Fibroblast of gingiva (primary cell): ENCODE measurements around the gene RAPSN.
A peak's percentile ranks its signal among the peaks of the same experiment; 100 is the strongest.

Source experiments
- DNase-seq: peaks from one replicate; pipeline ENCODE4 v3.0.0-alpha.2; 2011; ENCODE audit warnings: low read depth

The RAPSN gene

GRCh38 chr11:47464483-47464882 is 15.5 kb upstream of the RAPSN start:
- DNase-seq = no peak

GRCh38 chr11:47461876-47462275 is 12.9 kb upstream of the RAPSN start:
- DNase-seq = no peak

GRCh38 chr11:47460571-47461235 is 11.8 kb upstream of the RAPSN start:
- DNase-seq = no peak

- DNase-seq = peak; percentile 80
Observed at GRCh38 chr11:47454258-47454671, 5.3 kb upstream of the RAPSN start.

GRCh38 chr11:47453365-47453764 is 4.4 kb upstream of the RAPSN start:
- DNase-seq = no peak

- no peak for DNase-seq
Observed at GRCh38 chr11:47451990-47452389, 3.1 kb upstream of the RAPSN start.

GRCh38 chr11:47451436-47451835 is 2.5 kb upstream of the RAPSN start:
- no peak for DNase-seq

GRCh38 chr11:47449541-47449940 is 605 bp upstream of the RAPSN start:
- no peak for DNase-seq

- no peak for DNase-seq
Observed at GRCh38 chr11:47447906-47448305, 1.0 kb downstream of the RAPSN start.

- no peak for DNase-seq
Observed at GRCh38 chr11:47446833-47447232, 2.1 kb downstream of the RAPSN start.

GRCh38 chr11:47445840-47446239 is 3.1 kb downstream of the RAPSN start:
- DNase-seq = no peak

- no peak for DNase-seq
Observed at GRCh38 chr11:47443817-47444216, 5.1 kb downstream of the RAPSN start.

GRCh38 chr11:47443028-47443700 is 5.8 kb downstream of the RAPSN start:
- DNase-seq = no peak

- no peak for DNase-seq
Observed at GRCh38 chr11:47442514-47442913, 6.4 kb downstream of the RAPSN start.

GRCh38 chr11:47441421-47441820 is 7.5 kb downstream of the RAPSN start:
- DNase-seq = no peak

GRCh38 chr11:47440054-47440476 is 8.9 kb downstream of the RAPSN start:
- no peak for DNase-seq

- DNase-seq = no peak
Observed at GRCh38 chr11:47438721-47439120, 10.2 kb downstream of the RAPSN start.

- DNase-seq = peak; percentile 31
Observed at GRCh38 chr11:47437746-47438418, 11.1 kb downstream of the RAPSN start.

GRCh38 chr11:47437218-47437745 is 11.7 kb downstream of the RAPSN start:
- no peak for DNase-seq

GRCh38 chr11:47436726-47437125 is 12.2 kb downstream of the RAPSN start:
- no peak for DNase-seq

GRCh38 chr11:47435687-47436086 is 13.2 kb downstream of the RAPSN start:
- no peak for DNase-seq

- DNase-seq = peak; percentile 88
Observed at GRCh38 chr11:47434011-47434786, 14.7 kb downstream of the RAPSN start.
